NB4 (cell line): ENCODE results near the gene SGMS2.

Experiments used
- POLR2A ChIP-seq: IDR thresholded peaks from 2 replicates; pipeline ENCODE4 v1.6.1; 2011; ENCODE audit warnings: mild to moderate bottlenecking; ENCODE audit not compliant: insufficient read length; ENCODE audit errors: extremely low read depth
- TF ChIP-seq, protein P1 (sequence below): IDR thresholded peaks from one replicate; pipeline ENCODE4 v1.5.1; 2012; ENCODE audit warnings: low read depth, low read length
- TF ChIP-seq, protein P2 (sequence below): IDR thresholded peaks from 2 replicates; pipeline ENCODE4 v1.6.1; 2011; ENCODE audit warnings: low read depth, low read length

DNA sequence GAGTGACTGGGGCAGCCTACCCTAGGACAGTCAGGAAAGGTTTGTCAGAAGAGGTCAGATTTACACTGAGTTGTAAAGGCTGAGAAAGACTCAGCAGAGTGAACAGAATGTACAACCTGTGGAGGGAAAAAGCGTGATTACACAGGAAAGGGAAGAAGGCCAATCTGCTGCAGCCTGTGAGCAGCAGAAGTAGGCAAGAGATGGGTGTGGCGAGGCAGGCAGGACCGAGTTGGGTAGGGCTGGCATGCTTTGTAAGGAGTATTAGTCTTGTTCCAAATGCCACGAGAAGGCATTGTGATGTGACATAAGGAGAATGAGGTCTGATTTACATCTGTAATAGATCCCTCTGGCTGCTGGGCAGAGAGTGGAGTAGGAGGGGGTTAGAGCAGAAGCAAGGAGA is 12.6 kb downstream of the SGMS2 start:
- TF ChIP-seq POLR2A: no peak
- TF ChIP-seq, protein P1, sequence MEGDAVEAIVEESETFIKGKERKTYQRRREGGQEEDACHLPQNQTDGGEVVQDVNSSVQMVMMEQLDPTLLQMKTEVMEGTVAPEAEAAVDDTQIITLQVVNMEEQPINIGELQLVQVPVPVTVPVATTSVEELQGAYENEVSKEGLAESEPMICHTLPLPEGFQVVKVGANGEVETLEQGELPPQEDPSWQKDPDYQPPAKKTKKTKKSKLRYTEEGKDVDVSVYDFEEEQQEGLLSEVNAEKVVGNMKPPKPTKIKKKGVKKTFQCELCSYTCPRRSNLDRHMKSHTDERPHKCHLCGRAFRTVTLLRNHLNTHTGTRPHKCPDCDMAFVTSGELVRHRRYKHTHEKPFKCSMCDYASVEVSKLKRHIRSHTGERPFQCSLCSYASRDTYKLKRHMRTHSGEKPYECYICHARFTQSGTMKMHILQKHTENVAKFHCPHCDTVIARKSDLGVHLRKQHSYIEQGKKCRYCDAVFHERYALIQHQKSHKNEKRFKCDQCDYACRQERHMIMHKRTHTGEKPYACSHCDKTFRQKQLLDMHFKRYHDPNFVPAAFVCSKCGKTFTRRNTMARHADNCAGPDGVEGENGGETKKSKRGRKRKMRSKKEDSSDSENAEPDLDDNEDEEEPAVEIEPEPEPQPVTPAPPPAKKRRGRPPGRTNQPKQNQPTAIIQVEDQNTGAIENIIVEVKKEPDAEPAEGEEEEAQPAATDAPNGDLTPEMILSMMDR: no peak
- TF ChIP-seq, protein P2, sequence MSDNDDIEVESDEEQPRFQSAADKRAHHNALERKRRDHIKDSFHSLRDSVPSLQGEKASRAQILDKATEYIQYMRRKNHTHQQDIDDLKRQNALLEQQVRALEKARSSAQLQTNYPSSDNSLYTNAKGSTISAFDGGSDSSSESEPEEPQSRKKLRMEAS: no peak
